ENCODE results near the gene XRRA1. TPM values are rescaled to one million over a fixed set of nuclear protein-coding genes. Genes with fewer than 3 reads are reported as not detected.

Gene XRRA1
- total and polyA plus RNA-seq, 4 donors, result 2.4 to 27.8 (median 9.9) TPM

DNA sequence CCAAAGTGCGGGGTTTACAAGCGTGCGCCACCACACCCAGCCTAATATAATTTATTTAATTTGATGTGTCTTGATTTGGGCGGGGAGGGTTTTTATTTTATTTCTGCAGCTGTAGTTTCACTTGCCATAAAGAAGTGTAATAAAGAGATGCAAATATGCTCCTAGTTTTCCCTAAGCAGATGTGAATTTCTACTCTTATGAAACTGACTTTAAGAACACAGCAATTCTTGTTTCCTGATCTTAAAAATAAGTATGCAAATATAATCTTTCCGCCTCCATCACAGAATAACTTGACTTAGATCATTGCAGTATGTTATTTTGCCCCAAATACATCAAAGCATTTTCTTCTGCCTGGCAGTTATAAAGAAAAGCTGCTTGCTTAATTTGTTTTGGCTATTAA lies 4.6 kb upstream of the XRRA1 start:
- 97 to 100% methylated on average over 5 of the region's 5 CpGs for WGBS, 2 donors
- Histone ChIP-seq H3K9ac (ENCODE audit: insufficient read depth in 1 of 2, low read length in 2 of 2) (no peak overlapping the region), H3K4me3 (no peak overlapping the region), H3K36me3 (ENCODE audit: control insufficient read depth in 4 of 4, insufficient read depth in 4 of 4, low read length in 4 of 4) (peaks cover 0 to 9% (median 1%) of the 10 kb centered on the region in 4 donors), H3K4me1 (ENCODE audit: control insufficient read depth in 5 of 5, insufficient read depth in 5 of 5, low read length in 5 of 5) (peaks cover 3 to 39% (median 9%) of the 10 kb centered on the region in 5 donors), H3K27me3 (ENCODE audit: control insufficient read depth in 3 of 3, insufficient read depth in 3 of 3, low read length in 2 of 3) (no peaks in the 10 kb centered on the region), H3K27ac (ENCODE audit: low read depth in 1 of 2, low read length in 1 of 2) (no peak overlapping the region), H3K9me3 (ENCODE audit: control insufficient read depth in 4 of 4, insufficient read depth in 3 of 4, low read length in 3 of 4) (no peaks in the 10 kb centered on the region)
- DNase-seq (no peak), ATAC-seq (ENCODE audit: insufficient read depth, low FRiP score) (no peak)
- TF ChIP-seq, protein P1, sequence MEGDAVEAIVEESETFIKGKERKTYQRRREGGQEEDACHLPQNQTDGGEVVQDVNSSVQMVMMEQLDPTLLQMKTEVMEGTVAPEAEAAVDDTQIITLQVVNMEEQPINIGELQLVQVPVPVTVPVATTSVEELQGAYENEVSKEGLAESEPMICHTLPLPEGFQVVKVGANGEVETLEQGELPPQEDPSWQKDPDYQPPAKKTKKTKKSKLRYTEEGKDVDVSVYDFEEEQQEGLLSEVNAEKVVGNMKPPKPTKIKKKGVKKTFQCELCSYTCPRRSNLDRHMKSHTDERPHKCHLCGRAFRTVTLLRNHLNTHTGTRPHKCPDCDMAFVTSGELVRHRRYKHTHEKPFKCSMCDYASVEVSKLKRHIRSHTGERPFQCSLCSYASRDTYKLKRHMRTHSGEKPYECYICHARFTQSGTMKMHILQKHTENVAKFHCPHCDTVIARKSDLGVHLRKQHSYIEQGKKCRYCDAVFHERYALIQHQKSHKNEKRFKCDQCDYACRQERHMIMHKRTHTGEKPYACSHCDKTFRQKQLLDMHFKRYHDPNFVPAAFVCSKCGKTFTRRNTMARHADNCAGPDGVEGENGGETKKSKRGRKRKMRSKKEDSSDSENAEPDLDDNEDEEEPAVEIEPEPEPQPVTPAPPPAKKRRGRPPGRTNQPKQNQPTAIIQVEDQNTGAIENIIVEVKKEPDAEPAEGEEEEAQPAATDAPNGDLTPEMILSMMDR (IDR thresholded peaks at IDR 0.05; ENCODE audit: control extremely low read depth, extremely low read depth), result no peak

DNA sequence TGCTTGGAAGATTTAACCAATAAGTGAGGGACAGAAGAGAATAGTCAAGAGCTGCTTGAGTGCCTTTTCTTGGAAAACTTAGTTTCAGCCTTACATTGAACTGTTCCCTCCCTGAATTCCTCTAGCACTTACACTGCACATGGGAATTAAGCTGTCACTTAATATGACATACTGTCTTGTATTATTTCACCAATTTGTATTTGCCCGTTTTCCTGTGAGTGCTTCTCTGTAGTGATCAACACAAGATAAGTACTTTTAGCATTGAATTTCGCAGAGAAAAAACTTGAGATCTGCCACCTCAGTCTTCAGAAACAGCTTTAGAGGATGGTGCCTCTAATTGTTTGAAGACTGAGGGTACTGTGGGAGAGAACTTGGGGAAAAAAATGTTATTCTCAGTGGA lies 3.9 kb upstream of the XRRA1 start:
- Histone ChIP-seq H3K36me3 (ENCODE audit: control insufficient read depth in 4 of 4, insufficient read depth in 4 of 4, low read length in 4 of 4) (peaks cover 0 to 9% (median under 1%) of the 10 kb centered on the region in 4 donors), H3K9me3 (ENCODE audit: control insufficient read depth in 4 of 4, insufficient read depth in 3 of 4, low read length in 3 of 4) (no peaks in the 10 kb centered on the region), H3K27ac (ENCODE audit: low read depth in 1 of 2, low read length in 1 of 2) (peak overlapping the region in 1 of 2 donors; percentile 21), H3K9ac (ENCODE audit: insufficient read depth in 1 of 2, low read length in 2 of 2) (no peak overlapping the region), H3K4me1 (ENCODE audit: control insufficient read depth in 5 of 5, insufficient read depth in 5 of 5, low read length in 5 of 5) (peaks cover 3 to 36% (median 12%) of the 10 kb centered on the region in 5 donors), H3K27me3 (ENCODE audit: control insufficient read depth in 3 of 3, insufficient read depth in 3 of 3, low read length in 2 of 3) (no peaks in the 10 kb centered on the region), H3K4me3 (no peak overlapping the region)
- WGBS, 2 donors, result 76 to 83% methylated on average over 2 of the region's 2 CpGs
- ATAC-seq (ENCODE audit: insufficient read depth, low FRiP score) (no peak), DNase-seq (no peak)
- TF ChIP-seq, protein P1 (IDR thresholded peaks at IDR 0.05; ENCODE audit: control extremely low read depth, extremely low read depth), result no peak

DNA sequence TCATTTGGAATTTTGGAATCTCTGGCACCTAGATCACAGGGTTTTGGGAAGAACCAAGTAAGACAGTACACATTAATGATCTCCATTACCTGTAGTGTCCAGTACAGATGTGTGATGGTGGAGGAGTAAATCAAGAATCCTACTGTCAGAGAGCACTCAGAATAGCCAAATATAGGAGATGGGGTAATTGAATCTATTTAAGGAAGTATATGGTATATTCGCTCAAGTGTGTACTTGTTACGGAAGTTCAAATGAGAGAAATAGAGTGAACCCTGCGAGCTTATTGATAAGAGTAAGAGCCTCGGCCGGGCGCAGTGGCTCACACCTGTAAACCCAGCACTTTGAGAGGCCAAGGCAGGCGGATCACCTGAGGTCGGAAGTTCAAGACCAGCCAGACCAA lies 2.3 kb upstream of the XRRA1 start:
- Histone ChIP-seq H3K4me3 (no peak overlapping the region), H3K9me3 (ENCODE audit: control insufficient read depth in 4 of 4, insufficient read depth in 3 of 4, low read length in 3 of 4) (no peaks in the 10 kb centered on the region), H3K27me3 (ENCODE audit: control insufficient read depth in 3 of 3, insufficient read depth in 3 of 3, low read length in 2 of 3) (no peaks in the 10 kb centered on the region), H3K4me1 (ENCODE audit: control insufficient read depth in 5 of 5, insufficient read depth in 5 of 5, low read length in 5 of 5) (peaks cover 3 to 27% (median 12%) of the 10 kb centered on the region in 5 donors), H3K27ac (ENCODE audit: low read depth in 1 of 2, low read length in 1 of 2) (no peak overlapping the region), H3K36me3 (ENCODE audit: control insufficient read depth in 4 of 4, insufficient read depth in 4 of 4, low read length in 4 of 4) (peaks cover 0 to 6% (median under 1%) of the 10 kb centered on the region in 4 donors), H3K9ac (ENCODE audit: insufficient read depth in 1 of 2, low read length in 2 of 2) (no peak overlapping the region)
- TF ChIP-seq, protein P1 (IDR thresholded peaks at IDR 0.05; ENCODE audit: control extremely low read depth, extremely low read depth), result no peak
- ATAC-seq (ENCODE audit: insufficient read depth, low FRiP score), result no peak
- DNase-seq, result no peak
- 82 to 88% methylated on average over 8 of the region's 8 CpGs for WGBS, 2 donors
